Left ventricle myocardium inferior (tissue), 1 donor: Measurements from ENCODE around the gene TBC1D22A. TPM values are rescaled to one million over a fixed set of nuclear protein-coding genes. Genes with fewer than 3 reads are reported as not detected.

ENCODE experiments used
- DNase-seq: peaks from one replicate; pipeline ENCODE4 v3.0.0-alpha.2; 2020
- H3K27ac ChIP-seq: fragments of 200-600 bp; replicated peaks from 2 replicates; pipeline ENCODE4 v1.8.0; 2021
- H3K27me3 ChIP-seq: fragments of 200-600 bp; 2 replicates; pipeline ENCODE4 v1.8.0; 2021; ENCODE audit warnings: low read depth
- H3K36me3 ChIP-seq: fragments of 200-600 bp; 2 replicates; pipeline ENCODE4 v1.8.0; 2021
- H3K4me1 ChIP-seq: fragments of 200-600 bp; 2 replicates; pipeline ENCODE4 v1.8.0; 2021
- H3K4me3 ChIP-seq: fragments of 200-600 bp; 2 replicates; pipeline ENCODE4 v1.8.0; 2021; ENCODE audit warnings: mild to moderate bottlenecking, moderate library complexity
- H3K9me3 ChIP-seq: fragments of 200-600 bp; replicated peaks from 2 replicates; pipeline ENCODE4 v1.8.0; 2021
- intact Hi-C: fragments of 100-400 bp; cut with micrococcal nuclease; formaldehyde crosslinking; loops from one replicate; pipeline ENCODE4 v1.11.0; 2022
- total RNA-seq: library from RNA; stranded (reverse); fragmentation: NEBNext Ultra II Directional; extraction: Animal tissue kit (Norgen Biotek cat#: 25700); gene quantifications from one replicate; pipeline ENCODE4 v1.2.1, GENCODE V29; 2021
- TF ChIP-seq, protein P1 (sequence below): fragments of 200-600 bp; IDR thresholded peaks from 2 replicates; pipeline ENCODE4 v1.8.0; 2021; ENCODE audit warnings: antibody characterized with exemption, mild to moderate bottlenecking, borderline replicate concordance
- donor health status: DM: no; HTN: yes; CAD: no; lungs with severe emphysema.

TBC1D22A gene
- total RNA-seq, 1 donor from 2014 or later: 16.2 TPM

GRCh38 chr22:47107431-47107830 lies 345.0 kb downstream of the TBC1D22A start:
- Histone ChIP-seq H3K27ac (no peak overlapping the region), H3K4me1 (no peaks in the 10 kb centered on the region), H3K4me3 (no peak overlapping the region), H3K36me3 (peaks cover 10% of the 10 kb centered on the region), H3K27me3 (no peaks in the 10 kb centered on the region), H3K9me3 (peaks cover 7% of the 10 kb centered on the region)
- no peak for DNase-seq
- TF ChIP-seq, protein P1, sequence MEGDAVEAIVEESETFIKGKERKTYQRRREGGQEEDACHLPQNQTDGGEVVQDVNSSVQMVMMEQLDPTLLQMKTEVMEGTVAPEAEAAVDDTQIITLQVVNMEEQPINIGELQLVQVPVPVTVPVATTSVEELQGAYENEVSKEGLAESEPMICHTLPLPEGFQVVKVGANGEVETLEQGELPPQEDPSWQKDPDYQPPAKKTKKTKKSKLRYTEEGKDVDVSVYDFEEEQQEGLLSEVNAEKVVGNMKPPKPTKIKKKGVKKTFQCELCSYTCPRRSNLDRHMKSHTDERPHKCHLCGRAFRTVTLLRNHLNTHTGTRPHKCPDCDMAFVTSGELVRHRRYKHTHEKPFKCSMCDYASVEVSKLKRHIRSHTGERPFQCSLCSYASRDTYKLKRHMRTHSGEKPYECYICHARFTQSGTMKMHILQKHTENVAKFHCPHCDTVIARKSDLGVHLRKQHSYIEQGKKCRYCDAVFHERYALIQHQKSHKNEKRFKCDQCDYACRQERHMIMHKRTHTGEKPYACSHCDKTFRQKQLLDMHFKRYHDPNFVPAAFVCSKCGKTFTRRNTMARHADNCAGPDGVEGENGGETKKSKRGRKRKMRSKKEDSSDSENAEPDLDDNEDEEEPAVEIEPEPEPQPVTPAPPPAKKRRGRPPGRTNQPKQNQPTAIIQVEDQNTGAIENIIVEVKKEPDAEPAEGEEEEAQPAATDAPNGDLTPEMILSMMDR: no peak
- intact Hi-C loops: no loop called here

DNA sequence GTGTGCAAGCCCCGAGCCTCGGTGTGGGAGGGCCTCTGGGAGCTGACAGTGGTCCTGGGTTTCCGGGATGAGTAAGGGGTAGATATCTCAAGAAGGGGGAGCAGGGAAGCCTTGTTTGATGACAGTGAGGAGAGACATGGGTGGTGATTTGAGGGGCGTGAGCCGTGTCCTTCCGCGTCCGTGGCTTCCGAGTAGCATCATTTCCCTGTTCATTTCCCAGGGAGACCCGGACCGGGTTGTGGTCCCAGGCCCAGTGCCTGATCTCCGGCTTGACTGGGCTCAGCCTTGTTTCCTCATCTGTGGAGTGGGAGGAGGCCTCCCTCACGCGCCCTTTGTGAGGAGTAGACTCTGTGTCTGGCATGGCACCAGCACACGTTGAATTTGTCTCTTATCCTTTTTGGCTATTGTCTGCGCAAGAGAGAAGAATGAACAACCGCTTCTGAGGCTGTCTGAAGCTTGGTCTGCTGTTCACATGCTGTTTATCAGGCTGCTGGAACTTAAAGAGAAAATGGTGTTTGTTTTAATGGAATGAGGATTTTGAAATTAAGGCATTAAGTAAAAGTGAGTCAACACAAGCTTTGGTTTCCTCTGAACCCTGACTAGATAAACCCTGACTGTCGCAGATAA lies 348.5 kb downstream of the TBC1D22A start:
- Histone ChIP-seq H3K27ac (no peak overlapping the region), H3K27me3 (no peaks in the 10 kb centered on the region), H3K9me3 (peaks cover 7% of the 10 kb centered on the region), H3K36me3 (peaks cover 10% of the 10 kb centered on the region), H3K4me3 (no peak overlapping the region), H3K4me1 (no peaks in the 10 kb centered on the region)
- TF ChIP-seq, protein P1: no peak
- DNase-seq: no peak
- intact Hi-C loops: no loop called here

- Histone ChIP-seq H3K4me3 (no peak overlapping the region), H3K4me1 (no peaks in the 10 kb centered on the region), H3K9me3 (peaks cover 7% of the 10 kb centered on the region), H3K27ac (no peak overlapping the region), H3K27me3 (no peaks in the 10 kb centered on the region), H3K36me3 (peaks cover 10% of the 10 kb centered on the region)
- DNase-seq: no peak
- intact Hi-C loops: no loop called here
- TF ChIP-seq, protein P1: no peak
Measured at GRCh38 chr22:47111626-47112581, 349.5 kb downstream of the TBC1D22A start.

- no peak for DNase-seq
- intact Hi-C loops: no loop called here
- TF ChIP-seq, protein P1: no peak
Measured at GRCh38 chr22:47112582-47112965, 350.1 kb downstream of the TBC1D22A start.

GRCh38 chr22:47112994-47113852 lies 350.8 kb downstream of the TBC1D22A start:
- H3K27me3 ChIP-seq: no peaks in the 10 kb centered on the region
- no peak overlapping the region for H3K4me3 ChIP-seq
- no peak overlapping the region for H3K27ac ChIP-seq
- peaks cover 10% of the 10 kb centered on the region for H3K36me3 ChIP-seq
- peaks cover 7% of the 10 kb centered on the region for H3K9me3 ChIP-seq
- DNase-seq: no peak
- TF ChIP-seq, protein P1: no peak
- intact Hi-C loops: no loop called here
- H3K4me1 ChIP-seq: no peaks in the 10 kb centered on the region

More at GRCh38 chr22:47112582-47112965, 350.1 kb downstream of the TBC1D22A start:
- Histone ChIP-seq H3K4me1 (no peaks in the 10 kb centered on the region), H3K9me3 (peaks cover 7% of the 10 kb centered on the region), H3K27ac (no peak overlapping the region), H3K27me3 (no peaks in the 10 kb centered on the region), H3K4me3 (no peak overlapping the region), H3K36me3 (peaks cover 10% of the 10 kb centered on the region)
